ENCODE data around the gene HMGN5. TPM values are rescaled to one million over a fixed set of nuclear protein-coding genes. Genes with fewer than 3 reads are reported as not detected.
A peak's percentile ranks its signal among the peaks of the same experiment; 100 is the strongest.

Gene HMGN5
- total RNA-seq (2014; rRNA removed; shearing (Covaris generic); ENCODE audit: low replicate concordance): 1.7 TPM in 1 of 2 replicates, not detected in the other

GRCh38 chrX:81201671-81202455, at the start of gene HMGN5, which contains the start of gene SH3BGRL:
Gene HMGN5 (minus strand): TSS chrX:81201913. CDS start chrX:81121549, 80,364 bp downstream.
Gene SH3BGRL (plus strand): TSS chrX:81202102. CDS start chrX:81202201, 99 bp downstream.
- DNase-seq: peak; percentile 84
- no peaks in the 10 kb centered on the region for H3K9me3 ChIP-seq
- H3K36me3 ChIP-seq: no peaks in the 10 kb centered on the region
- H3K4me3 ChIP-seq: peak within 1 kb of the TSS; percentile 62
- H3K27me3 ChIP-seq: no peaks in the 10 kb centered on the region

- Histone ChIP-seq H3K4me3 (no peak overlapping the region), H3K9me3 (no peaks in the 10 kb centered on the region), H3K27me3 (no peaks in the 10 kb centered on the region), H3K36me3 (no peaks in the 10 kb centered on the region)
- no peak for DNase-seq
Measured at GRCh38 chrX:81241753-81242152, 40.0 kb upstream of the HMGN5 start.

- H3K4me3 ChIP-seq: no peak overlapping the region
- H3K9me3 ChIP-seq: no peaks in the 10 kb centered on the region
- H3K27me3 ChIP-seq: no peaks in the 10 kb centered on the region
- H3K36me3 ChIP-seq: no peaks in the 10 kb centered on the region
- no peak for DNase-seq
Measured at GRCh38 chrX:81240701-81241331, 39.1 kb upstream of the HMGN5 start.

- H3K9me3 ChIP-seq: no peaks in the 10 kb centered on the region
- no peaks in the 10 kb centered on the region for H3K27me3 ChIP-seq
- H3K4me3 ChIP-seq: no peak overlapping the region
- DNase-seq: no peak
- H3K36me3 ChIP-seq: no peaks in the 10 kb centered on the region
Measured at GRCh38 chrX:81238166-81238565, 36.5 kb upstream of the HMGN5 start.

GRCh38 chrX:81237516-81237915, 35.8 kb upstream of the HMGN5 start:
- DNase-seq: no peak
- Histone ChIP-seq H3K9me3 (no peaks in the 10 kb centered on the region), H3K36me3 (no peaks in the 10 kb centered on the region), H3K4me3 (no peak overlapping the region), H3K27me3 (no peaks in the 10 kb centered on the region)

GRCh38 chrX:81232218-81232617, 30.5 kb upstream of the HMGN5 start:
- H3K9me3 ChIP-seq: no peaks in the 10 kb centered on the region
- no peak for DNase-seq
- H3K27me3 ChIP-seq: no peaks in the 10 kb centered on the region
- H3K4me3 ChIP-seq: no peak overlapping the region
- H3K36me3 ChIP-seq: no peaks in the 10 kb centered on the region

GRCh38 chrX:81231476-81231875, 29.8 kb upstream of the HMGN5 start:
- DNase-seq: no peak

GRCh38 chrX:81229901-81230300, 28.2 kb upstream of the HMGN5 start:
- no peaks in the 10 kb centered on the region for H3K36me3 ChIP-seq
- H3K27me3 ChIP-seq: no peaks in the 10 kb centered on the region
- H3K4me3 ChIP-seq: no peak overlapping the region
- H3K9me3 ChIP-seq: no peaks in the 10 kb centered on the region
- DNase-seq: no peak

More at GRCh38 chrX:81231476-81231875, 29.8 kb upstream of the HMGN5 start:
- Histone ChIP-seq H3K27me3 (no peaks in the 10 kb centered on the region), H3K36me3 (no peaks in the 10 kb centered on the region), H3K4me3 (no peak overlapping the region), H3K9me3 (no peaks in the 10 kb centered on the region)

GRCh38 chrX:81229229-81229628, 27.5 kb upstream of the HMGN5 start:
- no peaks in the 10 kb centered on the region for H3K27me3 ChIP-seq
- no peaks in the 10 kb centered on the region for H3K36me3 ChIP-seq
- H3K4me3 ChIP-seq: no peak overlapping the region
- H3K9me3 ChIP-seq: no peaks in the 10 kb centered on the region
- DNase-seq: no peak

GRCh38 chrX:81215685-81216084, 14.0 kb upstream of the HMGN5 start:
- no peaks in the 10 kb centered on the region for H3K9me3 ChIP-seq
- DNase-seq: no peak
- no peaks in the 10 kb centered on the region for H3K27me3 ChIP-seq
- H3K36me3 ChIP-seq: no peaks in the 10 kb centered on the region
- no peak overlapping the region for H3K4me3 ChIP-seq

- Histone ChIP-seq H3K4me3 (no peak overlapping the region), H3K36me3 (no peaks in the 10 kb centered on the region), H3K9me3 (no peaks in the 10 kb centered on the region), H3K27me3 (no peaks in the 10 kb centered on the region)
- DNase-seq: no peak
Measured at GRCh38 chrX:81208916-81209315, 7.2 kb upstream of the HMGN5 start.

GRCh38 chrX:81206476-81206875, 4.8 kb upstream of the HMGN5 start:
- Histone ChIP-seq H3K4me3 (no peak overlapping the region), H3K36me3 (no peaks in the 10 kb centered on the region), H3K9me3 (no peaks in the 10 kb centered on the region), H3K27me3 (no peaks in the 10 kb centered on the region)
- DNase-seq: no peak

GRCh38 chrX:81205551-81205950, 3.8 kb upstream of the HMGN5 start:
- no peak for DNase-seq
- H3K27me3 ChIP-seq: no peaks in the 10 kb centered on the region
- H3K36me3 ChIP-seq: no peaks in the 10 kb centered on the region
- no peak overlapping the region for H3K4me3 ChIP-seq
- no peaks in the 10 kb centered on the region for H3K9me3 ChIP-seq

GRCh38 chrX:81202943-81203342, 1.2 kb upstream of the HMGN5 start:
- Histone ChIP-seq H3K27me3 (no peaks in the 10 kb centered on the region), H3K4me3 (peak overlapping the region; percentile 62), H3K9me3 (no peaks in the 10 kb centered on the region), H3K36me3 (no peaks in the 10 kb centered on the region)
- DNase-seq: no peak

GRCh38 chrX:81202456-81202819, 725 bp upstream of the HMGN5 start:
- Histone ChIP-seq H3K27me3 (no peaks in the 10 kb centered on the region), H3K36me3 (no peaks in the 10 kb centered on the region), H3K4me3 (peak overlapping the region; percentile 62), H3K9me3 (no peaks in the 10 kb centered on the region)
- DNase-seq: no peak

- Histone ChIP-seq H3K9me3 (no peaks in the 10 kb centered on the region), H3K4me3 (peak overlapping the region; percentile 62), H3K36me3 (no peaks in the 10 kb centered on the region), H3K27me3 (no peaks in the 10 kb centered on the region)
- DNase-seq: no peak
Measured at GRCh38 chrX:81201071-81201470, 642 bp downstream of the HMGN5 start.

GRCh38 chrX:81195712-81196111, 6.0 kb downstream of the HMGN5 start:
- Histone ChIP-seq H3K36me3 (no peaks in the 10 kb centered on the region), H3K4me3 (no peak overlapping the region), H3K27me3 (no peaks in the 10 kb centered on the region), H3K9me3 (no peaks in the 10 kb centered on the region)
- peak; percentile 3 for DNase-seq

- no peaks in the 10 kb centered on the region for H3K27me3 ChIP-seq
- H3K9me3 ChIP-seq: no peaks in the 10 kb centered on the region
- peak; percentile 31 for DNase-seq
- no peak overlapping the region for H3K4me3 ChIP-seq
- no peaks in the 10 kb centered on the region for H3K36me3 ChIP-seq
Measured at GRCh38 chrX:81195259-81195658, 6.5 kb downstream of the HMGN5 start.
